HepG2 (cell line): ENCODE results near the gene MEAF6. TPM values are rescaled to one million over a fixed set of nuclear protein-coding genes. Genes with fewer than 3 reads are reported as not detected.

ENCODE experiments used
- DPF2 ChIP-seq: sonication (generic); formaldehyde crosslinking; IDR thresholded peaks from 2 replicates; pipeline ENCODE4 v1.4.0; 2020; ENCODE audit warnings: mild to moderate bottlenecking, low read depth, missing genetic modification reagents, borderline replicate concordance
- JUN ChIP-seq: sonication (generic); formaldehyde crosslinking; IDR thresholded peaks from 2 replicates; pipeline ENCODE4 v1.4.0; 2020; ENCODE audit warnings: mild to moderate bottlenecking, missing genetic modification reagents
- JUNB ChIP-seq: sonication (generic); formaldehyde crosslinking; IDR thresholded peaks from 2 replicates; pipeline ENCODE4 v1.8.0; 2022; ENCODE audit warnings: missing genetic modification reagents, mild to moderate bottlenecking, borderline replicate concordance
- JUND ChIP-seq: sonication (generic); formaldehyde crosslinking; IDR thresholded peaks from 2 replicates; pipeline ENCODE4 v1.8.0; 2022; ENCODE audit warnings: mild to moderate bottlenecking, missing genetic modification reagents
- LCORL ChIP-seq, 2 experiments: fragments of 450-650 bp in 1 of 2; sonication (generic) in 1 of 2; formaldehyde crosslinking in 1 of 2; IDR thresholded peaks; 2 replicates each; pipeline versions ENCODE4 v1.5.0 to v1.6.1; 2017 to 2020; ENCODE audit warnings: antibody characterized with exemption in 1 of 2, missing genetic modification reagents in 1 of 2
- SAP130 ChIP-seq: IDR thresholded peaks from 2 replicates; pipeline ENCODE4 v1.6.1; 2016; ENCODE audit warnings: low read depth
- SP5 ChIP-seq: IDR thresholded peaks from 2 replicates; pipeline ENCODE4 v1.6.1; 2016; ENCODE audit warnings: low read depth, borderline replicate concordance
- TARDBP ChIP-seq: sonication (generic); formaldehyde crosslinking; IDR thresholded peaks from 2 replicates; pipeline ENCODE4 v1.8.0; 2022; ENCODE audit warnings: mild to moderate bottlenecking, missing genetic modification reagents
- ZBTB21 ChIP-seq: sonication (generic); formaldehyde crosslinking; IDR thresholded peaks from 2 replicates; pipeline ENCODE4 v1.4.0; 2020; ENCODE audit warnings: missing genetic modification reagents
- ZFX ChIP-seq: sonication (generic); formaldehyde crosslinking; IDR thresholded peaks from 2 replicates; pipeline ENCODE4 v1.4.0; 2020; ENCODE audit warnings: mild to moderate bottlenecking, low read depth, missing genetic modification reagents, moderate library complexity
- ZNF292 ChIP-seq: sonication (generic); formaldehyde crosslinking; IDR thresholded peaks from 2 replicates; pipeline ENCODE4 v1.8.1; 2022; ENCODE audit warnings: mild to moderate bottlenecking, low read depth, missing genetic modification reagents, borderline replicate concordance
- ZNF883 ChIP-seq: sonication (generic); formaldehyde crosslinking; IDR thresholded peaks from 2 replicates; pipeline ENCODE4 v1.5.1; 2020; ENCODE audit warnings: mild to moderate bottlenecking, missing genetic modification reagents; ENCODE audit errors: not compliant biosample characterization
- polyA plus RNA-seq, 8 experiments: library from polyadenylated mRNA; depleted of rRNA in 3 of 8; stranded (reverse) in 7 of 8; unstranded in 1 of 8; fragments of >200 nt; fragmentation: Illumina TruSeq in 4 of 8; extraction: Trizol in 4 of 8; gene quantifications; 2 replicates each; pipeline versions ENCODE4 v1.2.1 to v1.2.3, GENCODE V29; 2011 to 2016; ENCODE audit warnings: low read depth in 4 of 8, missing spikeins in 1 of 8, mixed read lengths in 1 of 8; ENCODE audit not compliant: insufficient read depth in 1 of 8
- total RNA-seq, 5 experiments: library from RNA; depleted of rRNA; stranded (reverse); fragments of >200 nt; fragmentation: Illumina TruSeq; extraction: Trizol; gene quantifications; 2 replicates each; pipeline ENCODE4 v1.2.3, GENCODE V29; 2016; ENCODE audit warnings: low read depth in 1 of 5
- TF ChIP-seq, protein P1 (sequence below): sonication (generic); formaldehyde crosslinking; IDR thresholded peaks from 2 replicates; pipeline ENCODE4 v1.8.0; 2022; ENCODE audit warnings: missing genetic modification reagents, mild to moderate bottlenecking, moderate library complexity, borderline replicate concordance
- TF ChIP-seq, protein P2 (sequence below): IDR thresholded peaks from 2 replicates; pipeline ENCODE4 v1.6.1; 2016; ENCODE audit warnings: mild to moderate bottlenecking
- TF ChIP-seq, protein P3 (sequence below): sonication (generic); formaldehyde crosslinking; IDR thresholded peaks from 2 replicates; pipeline ENCODE4 v1.8.1; 2023; ENCODE audit warnings: mild to moderate bottlenecking, missing genetic modification reagents
- TF ChIP-seq, protein P4 (sequence below): sonication (generic); formaldehyde crosslinking; IDR thresholded peaks from 2 replicates; pipeline ENCODE4 v1.5.1; 2020; ENCODE audit warnings: mild to moderate bottlenecking, missing genetic modification reagents, moderate library complexity
- TF ChIP-seq, protein P5 (sequence below): sonication (generic); formaldehyde crosslinking; IDR thresholded peaks from 2 replicates; pipeline ENCODE4 v1.8.0; 2022; ENCODE audit warnings: mild to moderate bottlenecking, missing genetic modification reagents

Gene MEAF6
- total and polyA plus RNA-seq, 2 of the 13 experiments (the other 11 are each of a cell fraction or from before 2014, with no cell fraction given) = 29.5 to 45.6 TPM

DNA sequence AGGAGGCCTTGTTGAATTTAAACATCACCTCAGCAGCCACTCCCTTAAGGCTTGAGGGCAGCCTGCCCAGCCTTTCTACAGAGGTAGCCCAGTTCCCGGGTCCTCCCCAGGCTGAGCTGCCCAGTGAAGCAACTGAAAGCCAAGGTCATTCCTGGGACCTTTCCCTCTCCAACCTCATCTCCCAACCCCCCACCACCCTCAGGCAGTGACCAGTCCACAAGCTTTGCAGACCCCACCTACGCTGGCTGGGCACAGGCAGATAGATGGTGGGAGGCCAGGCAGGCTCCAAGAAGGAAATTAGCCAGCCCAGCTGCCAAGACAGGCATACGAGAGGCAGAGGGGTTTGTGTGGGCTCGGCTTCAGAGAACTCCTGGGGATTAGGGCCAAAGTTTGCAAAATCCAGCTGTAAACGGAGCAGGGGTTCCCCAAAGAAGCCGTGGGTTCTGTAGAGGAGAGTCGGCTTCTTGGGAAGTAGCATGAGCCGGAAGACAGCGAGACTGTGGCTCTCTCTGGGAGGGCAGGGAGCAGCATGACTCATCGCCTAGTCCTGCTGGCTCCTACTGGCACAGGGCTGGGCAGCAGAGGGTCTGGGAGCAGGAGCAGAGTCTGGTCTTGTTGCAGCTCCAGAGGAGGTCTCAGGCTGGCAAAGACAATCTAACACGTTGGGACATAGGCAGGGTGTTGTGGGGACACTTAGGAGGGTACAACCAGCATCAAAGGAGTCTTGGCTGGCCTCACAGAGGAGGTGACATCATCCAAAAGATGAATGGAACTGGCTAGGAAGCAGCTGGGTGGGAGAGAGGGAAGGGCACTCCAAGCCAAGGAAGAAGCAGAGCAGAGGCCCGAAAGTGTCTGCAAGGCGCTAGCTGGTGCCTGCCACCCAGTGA lies 43.0 kb downstream of the MEAF6 start (continued):
- TF ChIP-seq ZBTB21 (CRISPR knock-in tag) = no peak
- TF ChIP-seq TARDBP (CRISPR knock-in tag) = 0 out of 2 replicates have a peak, but pooled peaks have one; percentile 34
- peak; percentile 80; the same call in 1 of the 2 replicates for TF ChIP-seq JUN (CRISPR knock-in tag)
- peak; percentile 97 for TF ChIP-seq JUND (CRISPR knock-in tag)
- TF ChIP-seq LCORL (IDR thresholded peaks at IDR 0.05) = no peak
- peak; percentile 68; the same call in 1 of the 2 replicates for TF ChIP-seq LCORL (CRISPR knock-in tag; IDR thresholded peaks at IDR 0.05)
- TF ChIP-seq, protein P1, sequence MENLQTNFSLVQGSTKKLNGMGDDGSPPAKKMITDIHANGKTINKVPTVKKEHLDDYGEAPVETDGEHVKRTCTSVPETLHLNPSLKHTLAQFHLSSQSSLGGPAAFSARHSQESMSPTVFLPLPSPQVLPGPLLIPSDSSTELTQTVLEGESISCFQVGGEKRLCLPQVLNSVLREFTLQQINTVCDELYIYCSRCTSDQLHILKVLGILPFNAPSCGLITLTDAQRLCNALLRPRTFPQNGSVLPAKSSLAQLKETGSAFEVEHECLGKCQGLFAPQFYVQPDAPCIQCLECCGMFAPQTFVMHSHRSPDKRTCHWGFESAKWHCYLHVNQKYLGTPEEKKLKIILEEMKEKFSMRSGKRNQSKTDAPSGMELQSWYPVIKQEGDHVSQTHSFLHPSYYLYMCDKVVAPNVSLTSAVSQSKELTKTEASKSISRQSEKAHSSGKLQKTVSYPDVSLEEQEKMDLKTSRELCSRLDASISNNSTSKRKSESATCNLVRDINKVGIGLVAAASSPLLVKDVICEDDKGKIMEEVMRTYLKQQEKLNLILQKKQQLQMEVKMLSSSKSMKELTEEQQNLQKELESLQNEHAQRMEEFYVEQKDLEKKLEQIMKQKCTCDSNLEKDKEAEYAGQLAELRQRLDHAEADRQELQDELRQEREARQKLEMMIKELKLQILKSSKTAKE (CRISPR knock-in tag) = peak; percentile 58
- peak; percentile 30 for TF ChIP-seq ZFX (CRISPR knock-in tag)
- TF ChIP-seq, protein P2, sequence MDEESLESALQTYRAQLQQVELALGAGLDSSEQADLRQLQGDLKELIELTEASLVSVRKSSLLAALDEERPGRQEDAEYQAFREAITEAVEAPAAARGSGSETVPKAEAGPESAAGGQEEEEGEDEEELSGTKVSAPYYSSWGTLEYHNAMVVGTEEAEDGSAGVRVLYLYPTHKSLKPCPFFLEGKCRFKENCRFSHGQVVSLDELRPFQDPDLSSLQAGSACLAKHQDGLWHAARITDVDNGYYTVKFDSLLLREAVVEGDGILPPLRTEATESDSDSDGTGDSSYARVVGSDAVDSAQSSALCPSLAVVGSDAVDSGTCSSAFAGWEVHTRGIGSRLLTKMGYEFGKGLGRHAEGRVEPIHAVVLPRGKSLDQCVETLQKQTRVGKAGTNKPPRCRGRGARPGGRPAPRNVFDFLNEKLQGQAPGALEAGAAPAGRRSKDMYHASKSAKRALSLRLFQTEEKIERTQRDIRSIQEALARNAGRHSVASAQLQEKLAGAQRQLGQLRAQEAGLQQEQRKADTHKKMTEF (CRISPR knock-in tag) = no peak
- TF ChIP-seq, protein P3, sequence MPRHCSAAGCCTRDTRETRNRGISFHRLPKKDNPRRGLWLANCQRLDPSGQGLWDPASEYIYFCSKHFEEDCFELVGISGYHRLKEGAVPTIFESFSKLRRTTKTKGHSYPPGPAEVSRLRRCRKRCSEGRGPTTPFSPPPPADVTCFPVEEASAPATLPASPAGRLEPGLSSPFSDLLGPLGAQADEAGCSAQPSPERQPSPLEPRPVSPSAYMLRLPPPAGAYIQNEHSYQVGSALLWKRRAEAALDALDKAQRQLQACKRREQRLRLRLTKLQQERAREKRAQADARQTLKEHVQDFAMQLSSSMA (CRISPR knock-in tag) = 0 out of 2 replicates have a peak, but pooled peaks have one; percentile 26
- 0 out of 2 replicates have a peak, but pooled peaks have one; percentile 21 for TF ChIP-seq DPF2 (CRISPR knock-in tag)
- TF ChIP-seq ZNF883 (CRISPR knock-in tag) = peak; percentile 31
- TF ChIP-seq, protein P4, sequence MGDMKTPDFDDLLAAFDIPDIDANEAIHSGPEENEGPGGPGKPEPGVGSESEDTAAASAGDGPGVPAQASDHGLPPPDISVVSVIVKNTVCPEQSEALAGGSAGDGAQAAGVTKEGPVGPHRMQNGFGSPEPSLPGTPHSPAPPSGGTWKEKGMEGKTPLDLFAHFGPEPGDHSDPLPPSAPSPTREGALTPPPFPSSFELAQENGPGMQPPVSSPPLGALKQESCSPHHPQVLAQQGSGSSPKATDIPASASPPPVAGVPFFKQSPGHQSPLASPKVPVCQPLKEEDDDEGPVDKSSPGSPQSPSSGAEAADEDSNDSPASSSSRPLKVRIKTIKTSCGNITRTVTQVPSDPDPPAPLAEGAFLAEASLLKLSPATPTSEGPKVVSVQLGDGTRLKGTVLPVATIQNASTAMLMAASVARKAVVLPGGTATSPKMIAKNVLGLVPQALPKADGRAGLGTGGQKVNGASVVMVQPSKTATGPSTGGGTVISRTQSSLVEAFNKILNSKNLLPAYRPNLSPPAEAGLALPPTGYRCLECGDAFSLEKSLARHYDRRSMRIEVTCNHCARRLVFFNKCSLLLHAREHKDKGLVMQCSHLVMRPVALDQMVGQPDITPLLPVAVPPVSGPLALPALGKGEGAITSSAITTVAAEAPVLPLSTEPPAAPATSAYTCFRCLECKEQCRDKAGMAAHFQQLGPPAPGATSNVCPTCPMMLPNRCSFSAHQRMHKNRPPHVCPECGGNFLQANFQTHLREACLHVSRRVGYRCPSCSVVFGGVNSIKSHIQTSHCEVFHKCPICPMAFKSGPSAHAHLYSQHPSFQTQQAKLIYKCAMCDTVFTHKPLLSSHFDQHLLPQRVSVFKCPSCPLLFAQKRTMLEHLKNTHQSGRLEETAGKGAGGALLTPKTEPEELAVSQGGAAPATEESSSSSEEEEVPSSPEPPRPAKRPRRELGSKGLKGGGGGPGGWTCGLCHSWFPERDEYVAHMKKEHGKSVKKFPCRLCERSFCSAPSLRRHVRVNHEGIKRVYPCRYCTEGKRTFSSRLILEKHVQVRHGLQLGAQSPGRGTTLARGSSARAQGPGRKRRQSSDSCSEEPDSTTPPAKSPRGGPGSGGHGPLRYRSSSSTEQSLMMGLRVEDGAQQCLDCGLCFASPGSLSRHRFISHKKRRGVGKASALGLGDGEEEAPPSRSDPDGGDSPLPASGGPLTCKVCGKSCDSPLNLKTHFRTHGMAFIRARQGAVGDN = peak; percentile 72
- peak; percentile 77 for TF ChIP-seq SAP130 (CRISPR knock-in tag)
- TF ChIP-seq JUNB (CRISPR knock-in tag) = peak; percentile 46; the same call in 1 of the 2 replicates
- TF ChIP-seq, protein P5, sequence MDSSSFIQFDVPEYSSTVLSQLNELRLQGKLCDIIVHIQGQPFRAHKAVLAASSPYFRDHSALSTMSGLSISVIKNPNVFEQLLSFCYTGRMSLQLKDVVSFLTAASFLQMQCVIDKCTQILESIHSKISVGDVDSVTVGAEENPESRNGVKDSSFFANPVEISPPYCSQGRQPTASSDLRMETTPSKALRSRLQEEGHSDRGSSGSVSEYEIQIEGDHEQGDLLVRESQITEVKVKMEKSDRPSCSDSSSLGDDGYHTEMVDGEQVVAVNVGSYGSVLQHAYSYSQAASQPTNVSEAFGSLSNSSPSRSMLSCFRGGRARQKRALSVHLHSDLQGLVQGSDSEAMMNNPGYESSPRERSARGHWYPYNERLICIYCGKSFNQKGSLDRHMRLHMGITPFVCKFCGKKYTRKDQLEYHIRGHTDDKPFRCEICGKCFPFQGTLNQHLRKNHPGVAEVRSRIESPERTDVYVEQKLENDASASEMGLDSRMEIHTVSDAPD (CRISPR knock-in tag) = 0 out of 2 replicates have a peak, but pooled peaks have one; percentile 39
- 0 out of 2 replicates have a peak, but pooled peaks have one; percentile 10 for TF ChIP-seq SP5 (CRISPR knock-in tag)
- peak; percentile 68; the same call in 1 of the 2 replicates for TF ChIP-seq ZNF292 (CRISPR knock-in tag)
